Stimulated activated naive CD4-positive, alpha-beta T cell (primary cell): ENCODE measurements around the gene OGFOD3.

Source experiments
- DNase-seq, 6 experiments: peaks; one replicate each; lab custom pipeline; 2025; lab: John Stamatoyannopoulos, UW

Gene OGFOD3

DNA sequence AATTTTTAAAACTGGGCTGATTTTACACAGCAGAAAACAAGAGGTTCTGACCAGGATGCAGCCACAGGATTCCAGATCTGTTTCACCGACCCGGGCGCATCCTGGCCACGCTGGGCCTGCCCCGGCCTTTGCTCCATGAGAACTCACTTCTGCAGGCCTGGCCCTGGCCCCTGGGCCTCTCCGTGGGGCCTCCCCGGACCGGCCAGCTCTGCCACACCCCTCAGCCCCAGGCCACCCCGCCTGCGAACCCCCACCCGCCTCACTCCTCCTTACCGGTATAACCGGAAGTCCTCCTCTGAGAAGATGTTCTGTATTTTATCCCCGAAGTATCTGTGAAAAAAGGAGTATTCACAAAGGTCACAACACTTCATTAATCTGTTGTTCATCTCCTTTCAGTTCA is 13.3 kb downstream of the OGFOD3 start:
- DNase-seq = no peak

DNA sequence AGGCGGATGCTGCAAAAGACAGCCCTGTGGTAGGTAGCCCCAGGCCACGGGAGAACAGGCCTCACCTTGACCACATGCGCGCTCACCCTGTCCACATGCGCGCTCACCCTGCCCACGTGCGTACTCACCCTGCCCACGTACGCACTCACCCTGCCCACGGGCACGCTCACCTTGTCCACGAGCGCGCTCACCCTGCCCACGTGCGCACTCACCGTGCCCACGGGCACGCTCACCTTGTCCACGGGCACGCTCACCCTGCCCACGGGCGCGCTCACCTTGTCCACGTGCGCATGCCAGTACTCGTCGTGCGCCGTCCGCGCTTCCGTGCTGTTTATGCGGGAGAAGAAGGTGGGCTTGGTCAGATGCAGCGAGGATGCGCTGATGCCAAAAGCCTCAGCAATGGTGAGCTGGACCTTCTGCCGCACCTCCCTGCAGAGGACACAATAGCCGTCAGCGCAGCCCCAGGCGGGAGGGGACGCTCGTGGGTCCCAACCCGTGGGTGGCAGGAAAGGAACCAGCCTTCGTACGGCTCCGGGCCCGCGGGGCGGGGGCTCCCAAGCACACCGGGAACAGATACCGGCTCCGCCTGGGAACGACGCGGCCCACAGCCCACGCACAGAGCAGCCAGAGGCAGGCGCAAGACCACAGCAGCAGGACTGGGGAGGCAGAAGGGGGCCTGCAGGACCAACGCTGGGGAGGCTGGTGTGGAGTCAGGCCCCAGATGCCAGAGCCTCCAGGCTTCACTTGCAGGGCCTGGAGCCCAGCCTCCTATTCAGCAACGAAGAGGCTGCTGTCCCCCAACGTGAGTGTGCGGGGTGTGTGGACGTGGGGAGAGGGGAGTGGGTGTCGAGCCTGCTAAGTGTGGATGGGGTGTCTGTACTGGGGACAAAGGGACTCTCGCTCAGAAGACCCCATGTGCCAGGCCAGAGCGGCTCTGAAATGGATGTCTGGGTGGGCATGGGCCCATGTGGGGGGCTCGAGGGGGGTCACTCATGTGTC is 14.4 kb downstream of the OGFOD3 start:
- no peak for DNase-seq

- DNase-seq = no peak
Observed at GRCh38 chr17:82402865-82403264, 15.5 kb downstream of the OGFOD3 start.

DNA sequence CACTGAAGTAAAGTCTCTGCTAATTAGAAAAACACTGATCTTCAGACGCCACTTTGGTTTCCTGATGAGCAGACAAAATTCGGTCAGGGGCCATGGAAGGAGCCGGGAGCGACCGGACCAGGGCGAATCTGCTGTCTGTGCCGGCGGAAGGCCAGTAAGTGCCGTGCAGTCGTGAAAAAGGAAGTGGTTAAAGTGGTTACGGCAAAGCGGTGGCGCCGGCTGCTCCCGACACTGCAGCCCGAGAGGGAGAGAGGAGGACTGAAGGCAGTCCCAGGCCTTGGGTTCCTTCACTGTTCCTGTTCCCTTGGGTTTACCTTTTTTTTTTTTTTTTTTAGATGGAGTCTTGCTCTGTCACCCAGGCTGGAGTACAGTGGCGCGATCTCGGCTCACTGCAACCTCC is 17.6 kb downstream of the OGFOD3 start:
- peak in 5 of 6 experiments; percentile 4 to 39 (median 17) for DNase-seq

DNA sequence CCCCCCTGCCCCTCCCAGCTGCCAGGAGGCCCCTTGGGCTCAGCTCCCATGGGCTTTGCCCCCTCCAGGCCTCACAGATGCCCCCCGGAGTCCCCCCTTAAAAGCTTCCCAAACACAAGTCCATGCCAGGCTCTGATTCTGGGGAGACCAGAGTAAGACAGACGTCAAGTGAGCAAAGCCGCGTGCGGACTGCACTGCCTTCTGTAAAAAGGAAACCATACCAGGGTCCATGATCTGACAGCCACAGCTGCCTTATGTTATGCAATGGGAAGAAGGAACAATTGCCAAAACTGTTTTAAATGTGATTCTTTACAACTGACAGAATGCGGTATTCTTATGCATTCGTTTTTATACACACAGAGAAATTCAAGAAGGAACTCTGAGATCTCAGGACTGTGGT is 18.2 kb downstream of the OGFOD3 start:
- DNase-seq = no peak

DNA sequence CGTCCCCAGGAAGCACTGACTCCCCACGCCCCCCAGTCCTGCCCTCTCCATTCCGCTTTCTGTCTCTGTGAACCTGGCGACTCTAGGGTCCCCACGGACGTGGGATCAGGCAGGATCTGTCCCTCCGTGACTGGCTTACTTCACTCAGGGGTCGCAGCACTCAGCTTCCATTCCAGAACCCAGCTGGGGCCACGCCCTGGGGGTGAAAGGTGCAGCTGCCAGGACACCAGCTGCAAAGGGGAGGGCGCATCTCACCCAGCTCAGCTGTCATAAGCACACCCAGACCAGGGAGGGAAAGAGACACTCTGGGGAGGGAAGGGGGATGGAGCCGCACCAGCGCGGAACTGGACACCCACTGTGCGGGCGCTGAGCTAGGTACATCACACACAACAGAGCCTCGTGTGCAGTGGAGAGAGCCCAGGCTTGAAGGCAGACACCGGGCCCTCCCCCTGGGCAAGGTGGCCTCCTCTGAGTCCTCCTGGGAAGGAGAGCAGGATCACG is 18.7 kb downstream of the OGFOD3 start:
- no peak for DNase-seq

GRCh38 chr17:82399041-82399441 is 19.3 kb downstream of the OGFOD3 start:
- no peak for DNase-seq

- DNase-seq = no peak
Observed at GRCh38 chr17:82397449-82398335, 20.7 kb downstream of the OGFOD3 start.

DNA sequence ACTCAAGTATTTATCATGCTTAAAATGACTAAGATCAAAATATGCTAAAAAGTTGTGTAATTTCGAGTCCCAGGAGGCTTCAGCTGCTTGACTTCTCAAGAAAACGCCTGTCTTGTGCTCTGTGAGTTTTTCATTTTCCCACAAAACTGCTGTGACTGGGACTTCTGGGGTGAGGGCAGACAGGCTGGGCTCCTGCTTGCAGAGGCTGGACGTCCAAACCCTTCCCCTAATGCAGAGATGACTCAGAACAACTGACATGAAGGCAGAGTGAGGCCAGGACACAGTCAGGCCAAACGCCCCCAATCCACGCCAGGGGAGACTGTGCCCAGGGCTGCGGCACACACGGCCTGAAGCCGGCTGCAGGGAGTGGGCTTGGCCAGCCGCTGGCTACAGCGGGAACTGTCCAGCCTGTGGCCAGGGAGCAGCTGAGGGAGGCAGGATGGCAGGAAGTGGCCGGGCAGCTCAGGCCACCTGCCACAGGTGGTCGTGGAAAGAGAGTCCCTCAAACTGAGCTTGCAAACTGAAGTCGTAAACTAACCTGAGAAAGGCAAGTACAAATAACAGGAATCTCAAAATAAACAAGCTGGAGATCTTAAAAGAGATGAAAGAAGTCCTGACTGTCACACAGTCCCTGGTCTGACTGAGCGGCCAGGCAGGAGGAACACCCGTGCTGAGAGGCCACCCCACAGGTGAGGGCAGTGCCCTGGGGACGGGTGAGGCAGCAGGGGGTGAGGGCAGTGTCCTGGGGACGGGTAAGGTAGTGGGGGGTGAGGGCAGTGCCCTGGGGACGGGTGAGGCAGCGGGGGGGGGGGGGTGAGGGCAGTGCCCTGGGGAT is 21.6 kb downstream of the OGFOD3 start:
- DNase-seq = no peak

GRCh38 chr17:82394278-82394677 is 24.1 kb downstream of the OGFOD3 start:
- DNase-seq = no peak

DNA sequence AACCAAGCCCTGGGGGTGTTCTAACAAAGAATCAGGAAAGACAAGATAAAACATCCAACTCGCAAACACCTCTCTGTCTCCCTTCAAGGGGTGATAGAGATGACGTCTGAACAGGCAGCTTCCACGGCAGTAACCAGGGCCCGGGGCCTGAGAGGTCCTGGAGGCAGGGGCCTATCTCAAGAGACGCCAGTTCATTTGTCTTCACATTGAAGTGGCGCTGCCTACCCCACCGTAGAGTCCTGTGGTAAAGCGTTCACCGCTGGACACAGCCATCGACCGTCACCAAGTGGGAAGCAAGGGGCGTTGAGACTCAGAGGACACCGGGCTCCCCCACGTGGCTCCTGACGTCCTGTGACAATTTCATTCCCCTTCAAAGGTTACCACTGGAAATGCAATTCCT is 25.4 kb downstream of the OGFOD3 start:
- DNase-seq = no peak

DNA sequence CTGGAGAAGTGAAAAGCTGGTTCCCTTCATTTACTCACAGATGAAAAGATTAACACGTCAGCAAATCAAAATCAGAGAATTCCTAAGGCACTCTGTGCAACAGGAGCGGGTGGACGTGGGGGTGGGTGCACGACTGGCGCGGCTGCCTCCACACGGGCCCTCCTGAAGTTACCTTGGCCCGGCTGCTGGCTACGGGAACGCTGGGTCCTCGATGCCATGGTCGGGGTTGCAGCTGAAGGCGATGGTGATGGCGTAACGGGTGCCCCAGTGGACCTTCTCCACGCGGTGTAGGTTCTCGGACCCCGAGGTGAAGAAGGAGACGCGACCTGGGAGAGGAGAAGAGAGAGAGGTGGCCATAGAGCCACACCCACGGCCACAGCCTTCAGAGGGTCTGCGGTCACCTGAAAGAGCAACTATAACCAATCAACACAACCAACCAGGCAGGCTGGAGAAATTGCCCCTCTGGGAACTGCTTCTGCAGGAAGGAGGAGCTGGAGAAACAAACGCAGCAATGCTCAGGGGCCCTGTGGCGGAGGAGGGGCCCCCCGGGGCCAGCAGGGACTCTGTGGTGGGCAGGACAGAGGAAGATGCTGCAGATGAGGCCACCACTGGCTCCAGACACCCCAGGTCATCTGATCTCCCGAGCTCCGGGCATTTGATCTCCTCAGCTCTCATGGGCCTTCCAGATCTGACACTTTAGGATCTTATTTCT is 26.0 kb downstream of the OGFOD3 start:
- no peak for DNase-seq

DNA sequence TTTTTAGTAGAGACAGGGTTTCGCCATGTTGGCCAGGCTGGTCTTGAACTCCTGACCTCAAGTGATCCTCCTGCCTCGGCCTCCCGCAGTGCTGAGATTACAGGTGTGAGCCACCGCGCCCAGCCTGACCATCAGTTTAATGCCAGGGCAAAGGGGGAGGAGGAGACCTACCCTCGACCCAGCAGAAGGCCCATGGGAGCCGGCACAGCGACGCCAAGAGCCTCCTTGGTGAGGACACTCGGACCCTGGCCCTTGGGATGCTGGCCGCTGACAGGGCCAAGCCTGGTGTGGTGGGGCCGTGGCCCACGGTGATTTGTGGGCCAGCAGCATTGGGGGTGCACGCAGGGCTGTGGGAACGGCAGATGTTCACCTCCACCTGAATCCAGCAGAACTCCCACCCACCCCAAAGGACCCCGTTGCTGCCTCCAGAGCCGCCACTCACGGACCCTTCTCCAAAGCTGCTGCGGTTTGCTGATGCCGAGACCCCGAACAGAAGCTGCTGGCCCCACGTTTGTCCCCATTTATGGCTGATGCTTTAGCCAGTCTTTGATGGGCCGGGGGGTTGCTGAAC is 26.8 kb downstream of the OGFOD3 start:
- DNase-seq = no peak

DNA sequence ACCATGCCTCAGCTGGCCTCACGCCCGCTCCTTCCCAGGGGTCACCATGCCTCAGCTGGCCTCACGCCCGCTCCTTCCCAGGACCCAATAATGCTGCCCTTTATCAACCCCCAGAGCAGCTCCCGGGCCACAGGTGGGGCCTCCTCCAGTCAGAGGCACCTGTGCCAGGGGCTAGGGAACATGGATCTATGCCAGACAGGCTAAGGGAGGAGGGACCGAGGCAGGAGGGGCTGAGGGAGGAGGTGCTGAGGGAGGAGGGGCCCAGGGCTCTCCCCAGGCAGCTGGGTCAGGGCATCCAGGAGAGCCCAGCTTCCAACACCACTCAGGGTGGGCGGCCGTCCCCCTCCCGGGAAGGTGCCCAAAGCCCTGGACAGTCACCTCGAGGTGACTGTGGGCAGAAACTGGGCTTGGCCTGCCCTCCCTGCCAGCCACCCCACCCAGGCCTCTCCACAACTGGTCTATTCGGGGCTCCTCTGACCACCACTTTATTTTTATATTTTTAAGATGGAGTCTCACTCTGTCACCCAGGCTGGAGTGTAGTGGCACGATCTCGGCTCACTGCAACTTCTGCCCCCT is 27.4 kb downstream of the OGFOD3 start:
- no peak for DNase-seq

DNA sequence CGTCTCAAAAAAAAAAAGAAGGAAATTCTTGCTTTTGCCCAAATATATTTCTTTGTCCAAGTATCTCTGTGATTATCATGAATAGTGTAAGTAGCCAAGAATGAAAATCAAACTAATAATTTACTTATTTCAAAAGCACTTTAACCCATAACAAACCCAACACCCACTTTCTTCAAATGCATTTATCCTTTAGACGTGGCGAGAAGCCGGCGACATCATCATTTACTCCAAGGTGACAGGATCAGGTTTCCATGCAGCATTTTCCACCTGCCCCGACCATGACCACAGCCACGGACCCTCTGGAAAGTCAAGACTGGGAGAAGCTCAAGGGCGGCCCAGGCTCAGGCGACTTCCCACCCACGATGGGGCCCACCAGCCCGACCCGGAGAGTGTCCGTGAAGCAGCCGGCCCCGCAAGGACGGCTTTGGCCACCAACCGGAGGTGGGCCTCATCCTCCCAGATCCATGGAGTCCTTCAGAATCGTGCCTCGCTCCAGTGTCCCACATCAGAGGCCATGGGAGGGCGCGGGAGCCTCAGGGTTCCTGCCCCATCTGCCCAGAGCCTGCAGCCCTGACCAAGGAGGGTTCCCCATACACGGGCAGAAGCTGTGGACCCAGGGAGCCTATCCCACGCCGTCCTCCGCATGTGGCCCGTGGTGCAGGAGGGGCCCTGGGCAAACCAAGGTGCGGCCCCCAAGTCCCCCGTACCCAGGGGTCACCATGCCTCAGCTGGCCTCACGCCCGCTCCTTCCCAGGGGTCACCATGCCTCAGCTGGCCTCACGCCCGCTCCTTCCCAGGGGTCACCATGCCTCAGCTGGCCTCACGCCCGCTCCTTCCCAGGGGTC is 28.1 kb downstream of the OGFOD3 start:
- DNase-seq = no peak

DNA sequence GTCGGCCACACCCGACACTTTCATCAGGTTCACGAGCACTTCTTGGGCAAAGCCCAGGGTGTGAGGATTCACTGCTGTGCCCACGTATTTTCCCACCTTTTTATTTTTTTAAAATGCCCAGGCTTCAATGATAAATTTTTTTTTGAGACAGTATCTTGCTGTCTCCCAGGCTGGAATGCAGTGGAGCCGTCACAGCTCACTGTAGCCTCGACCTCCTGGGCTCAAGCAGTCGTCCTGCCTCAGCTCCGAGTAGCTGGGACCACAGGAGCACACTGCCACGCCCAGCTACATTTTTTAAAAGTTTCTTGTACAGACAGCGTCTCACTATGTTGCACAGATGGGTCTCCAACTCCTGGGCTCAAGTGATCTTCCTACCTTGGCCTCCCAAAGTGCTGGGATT is 29.0 kb downstream of the OGFOD3 start:
- DNase-seq = no peak

- no peak for DNase-seq
Observed at GRCh38 chr17:82388922-82389283, 29.5 kb downstream of the OGFOD3 start.

- no peak for DNase-seq
Observed at GRCh38 chr17:82388223-82388921, 30.0 kb downstream of the OGFOD3 start.

- no peak for DNase-seq
Observed at GRCh38 chr17:82387705-82388106, 30.7 kb downstream of the OGFOD3 start.
